KG1 (cell line): ENCODE measurements around the gene UBE2D2.
"Not testable (repeated sequence)": the region's sequence is repeated elsewhere in the genome, so short reads cannot be mapped to it uniquely, and the experiment has no call there.

Experiments used
- DNase-seq: peaks from one replicate; lab custom pipeline; 2025; lab: John Stamatoyannopoulos, UW

Gene UBE2D2

DNA sequence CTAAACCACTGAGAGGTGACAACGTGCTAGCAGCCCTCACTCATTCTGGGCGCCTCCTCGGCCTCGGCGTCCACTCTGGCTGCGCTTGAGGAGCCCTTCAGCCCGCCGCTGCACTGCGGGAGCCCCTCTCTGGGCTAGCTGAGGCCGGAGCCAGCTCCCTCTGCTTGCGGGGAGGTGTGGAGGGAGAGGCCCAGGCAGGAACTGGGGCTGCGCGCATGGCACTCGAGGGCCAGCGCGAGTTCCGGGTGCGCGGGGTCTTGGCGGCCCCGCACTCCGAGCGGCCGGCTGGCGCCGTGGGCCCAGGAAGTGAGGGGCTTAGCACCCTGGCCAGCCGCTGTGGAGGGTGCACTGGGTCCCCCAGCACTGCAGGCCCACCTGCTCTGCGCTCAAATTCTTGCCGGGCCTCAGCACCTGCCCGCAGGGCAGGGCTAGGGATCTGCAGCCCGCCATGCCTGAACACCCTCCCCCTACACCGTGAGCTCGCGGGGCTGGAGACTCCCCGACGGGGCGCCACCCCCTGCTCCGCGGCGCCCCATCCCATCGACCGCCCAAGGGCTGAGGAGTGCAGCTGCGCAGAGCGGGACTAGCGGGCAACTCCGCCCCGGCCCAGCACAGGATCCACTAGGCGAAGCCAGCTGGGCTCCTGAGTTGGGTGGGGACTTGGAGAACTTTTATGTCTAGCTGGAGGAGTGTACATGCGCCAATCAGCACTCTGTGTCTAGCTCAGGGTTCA lies 11.8 kb upstream of the UBE2D2 start:
- DNase-seq: no peak

- DNase-seq: not testable (repeated sequence)
Observed at GRCh38 chr5:139550051-139550872, 10.9 kb upstream of the UBE2D2 start.

GRCh38 chr5:139551191-139551889 lies 9.8 kb upstream of the UBE2D2 start:
- no peak for DNase-seq

- DNase-seq: no peak
Observed at GRCh38 chr5:139552893-139553575, 8.1 kb upstream of the UBE2D2 start.

GRCh38 chr5:139554264-139554663 lies 6.9 kb upstream of the UBE2D2 start:
- DNase-seq: no peak

- DNase-seq: no peak
Observed at GRCh38 chr5:139557811-139558210, 3.3 kb upstream of the UBE2D2 start.

DNA sequence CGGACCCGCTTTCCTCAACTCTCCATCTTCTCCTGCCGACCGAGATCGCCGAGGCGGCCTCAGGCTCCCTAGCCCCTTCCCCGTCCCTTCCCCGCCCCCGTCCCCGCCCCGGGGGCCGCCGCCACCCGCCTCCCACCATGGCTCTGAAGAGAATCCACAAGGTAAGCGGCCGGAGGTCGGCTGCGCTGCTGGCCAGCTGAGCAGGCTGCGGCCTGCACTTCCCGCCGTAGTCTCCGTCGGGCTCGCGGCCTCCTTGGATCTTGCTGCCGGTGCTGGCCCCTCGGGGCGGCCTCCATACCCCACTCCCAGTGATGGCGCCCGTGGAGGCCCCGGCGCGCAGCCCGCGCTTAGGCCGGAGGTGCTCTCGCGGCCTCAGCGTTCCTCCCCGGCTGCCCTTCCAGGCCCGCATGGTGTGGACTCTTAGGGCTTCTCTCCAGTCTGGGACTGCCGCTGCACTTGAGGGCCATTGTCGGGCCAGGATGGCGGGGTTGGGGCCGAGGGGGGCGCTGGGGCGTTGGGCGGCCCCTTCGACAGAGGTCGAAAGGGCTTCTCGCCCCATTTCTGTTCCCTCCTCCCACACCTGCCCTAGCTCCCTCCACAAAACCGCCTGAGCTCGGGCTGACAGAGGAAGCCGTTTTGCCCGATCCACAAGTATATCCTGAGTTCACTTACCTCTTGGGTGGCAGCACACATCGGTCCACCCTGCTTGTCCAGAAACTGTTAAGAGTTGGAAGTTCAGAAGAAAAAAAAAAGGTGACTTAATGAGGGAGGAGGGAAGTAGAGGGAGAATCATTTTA lies 714 bp downstream of the UBE2D2 start:
- no peak for DNase-seq

DNA sequence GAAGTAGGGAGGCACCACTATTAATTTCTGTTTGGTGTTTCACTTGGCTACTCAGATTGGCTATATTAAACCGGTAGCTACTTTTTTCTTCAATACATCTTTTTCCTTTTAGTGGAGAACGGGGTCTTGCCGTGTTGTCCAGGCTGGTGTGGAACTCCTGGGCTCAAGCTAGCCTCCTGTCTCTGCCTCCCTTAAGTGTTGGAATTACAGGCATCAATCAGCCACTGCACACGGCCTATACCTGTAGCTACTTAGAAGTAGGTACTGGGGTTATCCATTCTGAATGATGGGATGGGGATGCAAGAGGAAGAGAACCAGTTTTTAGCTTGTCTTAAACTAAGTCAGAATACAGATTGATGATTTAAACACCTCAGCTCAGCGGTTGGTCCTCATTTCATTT lies 1.7 kb downstream of the UBE2D2 start:
- no peak for DNase-seq

DNA sequence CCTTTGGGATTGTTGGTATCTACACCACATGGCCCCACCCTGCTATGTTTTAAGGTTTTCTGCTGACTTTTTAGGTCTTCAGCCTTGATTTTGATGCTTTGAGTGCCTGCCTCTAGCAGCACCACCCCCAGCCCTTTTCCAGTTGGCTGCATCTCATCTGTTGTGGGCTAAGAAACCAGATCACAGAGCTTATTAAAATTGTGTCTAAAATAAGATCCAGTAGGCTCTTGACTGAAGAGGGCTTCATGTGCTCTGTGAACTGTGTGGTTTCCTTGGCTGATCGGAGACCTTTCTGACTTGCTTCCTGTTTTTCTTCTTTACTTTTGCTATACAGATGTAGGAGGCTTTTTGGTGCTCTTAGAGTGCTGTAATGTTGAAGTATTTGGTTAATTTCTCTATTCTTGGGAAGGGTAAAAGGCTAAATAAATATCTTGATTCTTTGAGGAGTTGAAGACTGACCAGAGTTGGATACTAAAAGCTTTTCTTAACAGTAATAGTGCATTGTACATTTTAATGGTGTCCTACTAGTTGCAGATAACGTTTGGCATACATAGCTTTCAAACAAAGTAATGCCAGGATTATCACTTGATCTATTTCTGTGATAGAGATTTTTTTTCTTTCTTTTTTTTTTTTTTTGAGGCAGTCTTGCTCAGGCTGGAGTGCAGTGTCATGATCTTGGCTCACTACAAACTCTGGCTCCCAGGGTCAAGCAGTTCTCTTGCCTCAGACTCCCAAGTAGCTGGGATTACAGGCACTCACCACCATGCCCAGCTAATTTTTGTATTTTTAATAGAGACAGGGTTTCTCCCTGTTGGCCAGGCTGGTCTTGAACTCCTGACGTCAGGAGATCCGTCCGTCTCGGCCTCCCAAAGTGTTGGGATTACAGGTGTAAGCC lies 4.5 kb downstream of the UBE2D2 start:
- peak; percentile 5 for DNase-seq

GRCh38 chr5:139566611-139567010 lies 5.5 kb downstream of the UBE2D2 start:
- DNase-seq: no peak

- no peak for DNase-seq
Observed at GRCh38 chr5:139569270-139569955, 8.3 kb downstream of the UBE2D2 start.

GRCh38 chr5:139571543-139571942 lies 10.4 kb downstream of the UBE2D2 start:
- DNase-seq: no peak

DNA sequence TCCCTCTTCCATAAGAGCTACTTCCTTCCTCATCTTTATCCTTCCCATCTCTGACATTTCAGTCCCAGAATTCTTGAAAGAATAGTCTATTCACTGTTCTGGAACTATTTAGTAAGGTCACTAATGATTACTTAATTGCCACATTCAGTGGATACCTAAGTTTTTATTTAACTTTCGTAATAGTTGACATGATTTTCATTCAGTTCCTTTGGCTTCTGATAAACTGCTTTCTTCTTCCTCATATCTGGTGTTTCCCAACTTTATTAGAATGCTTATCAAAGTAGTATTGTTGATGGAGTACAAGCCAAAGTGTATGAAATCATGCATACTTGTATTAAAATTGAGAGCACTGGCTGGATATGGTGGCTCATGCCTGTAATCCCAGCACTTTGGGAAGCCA lies 10.8 kb downstream of the UBE2D2 start:
- no peak for DNase-seq

- no peak for DNase-seq
Observed at GRCh38 chr5:139574641-139575312, 13.6 kb downstream of the UBE2D2 start.

DNA sequence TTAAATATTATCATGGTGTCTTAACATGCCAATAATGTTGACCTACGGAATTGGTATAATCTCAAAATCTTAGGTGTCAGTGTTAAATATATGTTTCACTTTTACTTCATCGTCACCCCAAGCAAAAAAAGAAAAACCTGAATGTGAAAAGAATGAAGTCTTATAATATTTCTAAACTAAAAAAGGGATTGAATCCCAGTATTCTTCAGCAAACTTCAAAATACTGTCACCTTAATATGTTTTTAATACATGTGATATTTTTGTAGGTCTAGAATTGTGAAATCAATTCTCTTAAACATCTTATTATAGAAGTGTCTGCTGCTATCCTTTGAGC lies 14.1 kb downstream of the UBE2D2 start:
- no peak for DNase-seq

GRCh38 chr5:139575751-139576150 lies 14.6 kb downstream of the UBE2D2 start:
- DNase-seq: no peak

DNA sequence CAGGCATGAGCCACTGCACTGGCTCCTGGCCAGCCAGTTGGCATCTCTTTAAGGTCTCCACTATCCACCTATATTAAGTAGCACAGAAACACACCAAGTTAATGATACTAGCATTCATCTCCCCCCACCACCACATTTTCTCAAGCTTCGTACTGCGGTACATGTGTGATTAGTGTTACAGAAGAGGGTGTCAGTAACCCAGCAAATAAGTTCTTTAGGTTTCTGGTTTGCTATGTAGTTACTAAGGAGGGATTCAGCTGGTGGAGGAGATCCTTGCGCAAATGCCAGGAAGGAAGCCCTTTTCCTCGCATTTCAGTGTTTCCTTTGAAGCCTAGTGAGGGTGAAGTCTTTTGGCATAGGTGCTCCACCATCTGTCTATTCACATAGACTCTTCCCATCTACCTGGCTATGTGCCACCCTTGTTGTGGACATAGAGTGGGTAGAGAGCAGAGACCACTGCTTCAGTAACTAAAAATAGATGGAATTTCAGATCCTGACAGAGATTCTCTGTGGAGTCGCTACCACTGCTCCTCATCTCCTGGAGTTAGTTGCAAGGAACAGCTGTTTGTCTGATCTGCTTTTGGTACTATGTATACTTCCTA lies 16.7 kb downstream of the UBE2D2 start:
- DNase-seq: no peak

- DNase-seq: no peak
Observed at GRCh38 chr5:139578325-139578724, 17.2 kb downstream of the UBE2D2 start.

GRCh38 chr5:139582181-139582580 lies 21.0 kb downstream of the UBE2D2 start:
- not testable (repeated sequence) for DNase-seq
